Uterus (tissue), 4 donors: ENCODE data around the gene TMCO5A. TPM values are rescaled to one million over a fixed set of nuclear protein-coding genes. Genes with fewer than 3 reads are reported as not detected.
A peak's percentile ranks its signal among the peaks of the same experiment; 100 is the strongest.

ENCODE experiments used
- DNase-seq, 2 donors: peaks; one replicate each; pipeline ENCODE4 v3.0.0-alpha.2; 2019 to 2020
- H3K27ac ChIP-seq, 2 donors: fragments of 200-600 bp; sonication (generic); 1 replicate in 1 of 2; 2 replicates in 1 of 2; pipeline ENCODE4 v1.5.1; 2016 to 2018
- H3K27me3 ChIP-seq, 2 donors: fragments of 200-600 bp; sonication (generic); one replicate each; pipeline ENCODE4 v1.5.1; 2018 to 2019; ENCODE audit warnings: control low read depth in 1 of 2
- H3K36me3 ChIP-seq, 2 donors: fragments of 200-600 bp; sonication (generic); one replicate each; pipeline ENCODE4 v1.5.1; 2019; ENCODE audit warnings: control low read depth in 1 of 2
- H3K4me1 ChIP-seq, 2 donors: fragments of 200-600 bp; sonication (generic); one replicate each; pipeline ENCODE4 v1.5.1; 2018 to 2019; ENCODE audit warnings: control low read depth in 1 of 2
- H3K4me3 ChIP-seq, 2 donors: fragments of 200-600 bp; sonication (generic); 1 replicate in 1 of 2; 2 replicates in 1 of 2; pipeline ENCODE4 v1.5.1; 2018 to 2019; ENCODE audit warnings: mild to moderate bottlenecking in 1 of 2
- H3K9me3 ChIP-seq, 2 donors: fragments of 200-600 bp; sonication (generic); one replicate each; pipeline ENCODE4 v1.5.1; 2019; ENCODE audit warnings: control low read depth in 1 of 2
- CTCF ChIP-seq, 4 experiments: fragments of 200-600 bp in 2 of 4; fragments of 450-650 bp in 2 of 4; sonication (generic) in 2 of 4; IDR thresholded peaks; one replicate each; pipeline ENCODE4 v1.5.1; 2016 to 2019; ENCODE audit warnings: antibody characterized with exemption in 4 of 4, mild to moderate bottlenecking in 2 of 4, moderate library complexity in 1 of 4
- POLR2A ChIP-seq, 2 donors: fragments of 450-650 bp; IDR thresholded peaks; one replicate each; pipeline ENCODE4 v1.6.1; 2016; ENCODE audit warnings: antibody characterized with exemption in 2 of 2, mild to moderate bottlenecking in 1 of 2, moderate library complexity in 1 of 2
- intact Hi-C: fragments of 100-400 bp; cut with DNase I; formaldehyde crosslinking; loops from one replicate; pipeline ENCODE4 v1.15.1; 2023; ENCODE audit warnings: low total_unique reads
- total RNA-seq, 4 donors: library from RNA; depleted of rRNA in 3 of 4; stranded (reverse); fragments of >200 nt in 3 of 4; gene quantifications; one replicate each; pipeline versions ENCODE4 v1.1.0 to v1.2.4, GENCODE V29; 2014 to 2023
- donor health status: DM: yes; HTN: yes; CAD: no.

The TMCO5A gene
- total RNA-seq, 4 donors from 2014 or later, result not detected

DNA sequence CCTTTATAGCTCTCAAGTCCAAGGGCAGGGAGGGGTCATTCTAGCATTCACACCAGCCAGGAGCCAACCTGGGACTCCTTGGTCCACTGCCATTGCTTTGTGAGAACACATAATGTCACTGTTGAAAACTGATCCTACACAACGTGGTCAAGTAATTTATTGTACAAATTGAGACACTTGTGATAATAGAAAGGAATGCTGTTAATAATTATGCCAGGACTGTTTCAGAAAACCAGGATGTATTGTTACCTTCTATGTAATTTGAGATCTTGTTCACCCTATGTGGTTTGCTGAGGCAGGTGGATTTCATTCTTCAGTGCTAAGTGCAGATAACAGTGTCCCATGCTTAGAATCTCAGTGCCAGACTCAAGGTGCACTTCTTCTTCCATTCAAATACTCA lies 33.3 kb downstream of the TMCO5A start:
- H3K27me3 ChIP-seq, result no peaks in the 10 kb centered on the region
- H3K36me3 ChIP-seq, result no peaks in the 10 kb centered on the region
- no peak for TF ChIP-seq POLR2A (IDR thresholded peaks at IDR 0.05)
- no peak for TF ChIP-seq CTCF (IDR thresholded peaks at IDR 0.05)
- H3K4me1 ChIP-seq, result no peaks in the 10 kb centered on the region
- intact Hi-C loops, result no loop called here
- H3K9me3 ChIP-seq, result no peaks in the 10 kb centered on the region
- H3K4me3 ChIP-seq, result no peak overlapping the region
- no peak overlapping the region for H3K27ac ChIP-seq
- DNase-seq, result no peak

- no peaks in the 10 kb centered on the region for H3K9me3 ChIP-seq
- DNase-seq, result no peak
- H3K27ac ChIP-seq, result no peak overlapping the region
- no peak overlapping the region for H3K4me3 ChIP-seq
- intact Hi-C loops, result no loop called here
- no peaks in the 10 kb centered on the region for H3K27me3 ChIP-seq
- H3K36me3 ChIP-seq, result no peaks in the 10 kb centered on the region
- no peaks in the 10 kb centered on the region for H3K4me1 ChIP-seq
- no peak for TF ChIP-seq POLR2A (IDR thresholded peaks at IDR 0.05)
- no peak for TF ChIP-seq CTCF (IDR thresholded peaks at IDR 0.05)
Observed at GRCh38 chr15:37973856-37974255, 39.4 kb downstream of the TMCO5A start.

- intact Hi-C loops, result no loop called here
- H3K27ac ChIP-seq, result no peak overlapping the region
- H3K9me3 ChIP-seq, result no peaks in the 10 kb centered on the region
- TF ChIP-seq POLR2A (IDR thresholded peaks at IDR 0.05) (no peak), CTCF (IDR thresholded peaks at IDR 0.05) (no peak)
- no peaks in the 10 kb centered on the region for H3K4me1 ChIP-seq
- no peak overlapping the region for H3K4me3 ChIP-seq
- no peaks in the 10 kb centered on the region for H3K36me3 ChIP-seq
- no peak for DNase-seq
- H3K27me3 ChIP-seq, result no peaks in the 10 kb centered on the region
Observed at GRCh38 chr15:37978231-37978630, 43.8 kb downstream of the TMCO5A start.

- Histone ChIP-seq H3K27me3 (no peaks in the 10 kb centered on the region), H3K36me3 (no peaks in the 10 kb centered on the region), H3K27ac (no peak overlapping the region), H3K4me1 (no peaks in the 10 kb centered on the region), H3K9me3 (no peaks in the 10 kb centered on the region), H3K4me3 (no peak overlapping the region)
- TF ChIP-seq CTCF (IDR thresholded peaks at IDR 0.05) (no peak), POLR2A (IDR thresholded peaks at IDR 0.05) (no peak)
- DNase-seq, result no peak
- intact Hi-C loops, result no loop called here
Observed at GRCh38 chr15:37979671-37980409, 45.4 kb downstream of the TMCO5A start.

- no peak overlapping the region for H3K4me3 ChIP-seq
- intact Hi-C loops, result no loop called here
- TF ChIP-seq CTCF (IDR thresholded peaks at IDR 0.05), result no peak
- no peak for TF ChIP-seq POLR2A (IDR thresholded peaks at IDR 0.05)
- no peaks in the 10 kb centered on the region for H3K4me1 ChIP-seq
- no peaks in the 10 kb centered on the region for H3K36me3 ChIP-seq
- H3K9me3 ChIP-seq, result no peaks in the 10 kb centered on the region
- no peaks in the 10 kb centered on the region for H3K27me3 ChIP-seq
- peak overlapping the region in 1 of 2 donors; percentile 25 for H3K27ac ChIP-seq
- DNase-seq, result no peak
Observed at GRCh38 chr15:37981201-37981600, 46.8 kb downstream of the TMCO5A start.
